ENCODE measurements around the gene KIF3C.
"Not testable (repeated sequence)": the region's sequence is repeated elsewhere in the genome, so short reads cannot be mapped to it uniquely, and the experiment has no call there.

Gene KIF3C

DNA sequence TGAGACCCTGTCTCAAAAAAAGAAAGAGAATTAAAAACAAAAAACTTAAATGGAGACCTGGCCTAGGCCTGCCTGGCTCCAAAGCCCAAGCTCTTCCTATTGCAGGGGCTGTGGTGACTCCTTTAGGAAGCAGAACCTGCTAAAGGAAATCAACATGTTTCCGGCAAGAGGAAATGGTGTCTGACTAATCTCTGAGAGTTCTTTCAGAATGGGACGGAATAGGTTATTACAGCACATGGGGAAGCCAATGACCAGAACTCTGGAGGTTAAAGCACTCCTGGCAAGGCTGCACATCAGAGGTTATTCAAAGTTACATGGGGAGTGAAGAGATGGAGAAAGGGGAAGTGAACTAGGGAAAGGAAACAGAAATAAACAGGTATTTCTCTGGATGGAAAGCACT is 21.4 kb downstream of the KIF3C start:
- no peak for DNase-seq (ENCODE audit: low spot score)

DNA sequence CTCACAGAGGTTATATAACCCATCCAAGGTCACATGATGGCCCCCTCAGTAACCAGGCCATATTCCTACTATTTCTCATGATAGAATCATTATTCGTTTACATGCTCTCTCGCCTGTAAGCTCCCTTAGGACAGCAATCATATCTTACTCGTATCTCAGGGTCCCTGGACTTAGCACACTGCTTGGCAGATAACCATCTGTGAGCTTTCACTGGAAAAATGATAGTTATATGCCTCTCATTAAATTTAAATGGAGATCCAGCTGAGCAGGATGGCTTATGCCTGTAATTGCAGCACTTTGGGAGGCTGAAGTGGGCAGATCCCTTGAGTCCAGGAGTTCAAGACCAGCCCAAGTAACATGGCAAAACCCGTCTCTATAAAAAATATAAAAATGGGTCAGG is 21.9 kb downstream of the KIF3C start:
- no peak for DNase-seq (ENCODE audit: low spot score)

DNA sequence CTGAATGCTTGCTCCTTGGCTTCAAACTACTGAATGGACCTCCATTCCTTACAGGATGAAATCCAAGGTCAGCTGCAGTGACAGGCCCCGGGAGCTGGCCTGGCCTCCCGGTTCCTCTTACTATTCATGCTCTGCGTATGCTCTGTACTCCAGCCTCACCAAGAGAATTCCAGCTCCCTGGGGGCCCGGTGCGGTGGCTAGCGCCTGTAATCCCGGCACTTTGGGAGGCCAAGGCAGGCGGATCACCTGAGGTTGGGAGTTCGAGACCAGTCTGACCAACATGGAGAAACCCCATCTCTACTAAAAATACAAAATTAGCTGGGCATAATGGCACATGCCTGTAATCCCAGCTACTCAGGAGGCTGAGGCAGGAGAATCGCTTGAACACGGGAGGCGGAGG is 23.7 kb downstream of the KIF3C start:
- DNase-seq (ENCODE audit: low spot score), result not testable (repeated sequence)

DNA sequence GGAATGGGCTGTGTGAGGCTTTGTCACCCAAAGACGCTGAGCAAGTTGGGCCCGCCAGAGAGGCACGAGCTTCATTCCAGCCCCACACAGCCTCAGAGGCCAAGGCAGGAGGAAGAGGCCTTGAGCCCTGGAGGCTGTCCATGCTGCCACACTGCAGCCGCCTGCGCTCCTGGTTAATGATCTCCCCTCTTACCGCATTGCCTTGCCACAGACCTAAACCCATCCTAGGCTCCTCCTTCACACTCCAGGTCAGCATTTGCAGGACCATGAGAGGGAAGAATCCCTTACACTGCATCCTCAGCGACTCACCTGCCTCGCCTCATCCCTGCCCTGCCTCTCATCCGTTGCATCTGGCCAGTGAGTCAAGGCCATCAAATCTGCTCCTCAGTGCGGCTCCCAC is 24.6 kb downstream of the KIF3C start:
- no peak for DNase-seq (ENCODE audit: low spot score)

DNA sequence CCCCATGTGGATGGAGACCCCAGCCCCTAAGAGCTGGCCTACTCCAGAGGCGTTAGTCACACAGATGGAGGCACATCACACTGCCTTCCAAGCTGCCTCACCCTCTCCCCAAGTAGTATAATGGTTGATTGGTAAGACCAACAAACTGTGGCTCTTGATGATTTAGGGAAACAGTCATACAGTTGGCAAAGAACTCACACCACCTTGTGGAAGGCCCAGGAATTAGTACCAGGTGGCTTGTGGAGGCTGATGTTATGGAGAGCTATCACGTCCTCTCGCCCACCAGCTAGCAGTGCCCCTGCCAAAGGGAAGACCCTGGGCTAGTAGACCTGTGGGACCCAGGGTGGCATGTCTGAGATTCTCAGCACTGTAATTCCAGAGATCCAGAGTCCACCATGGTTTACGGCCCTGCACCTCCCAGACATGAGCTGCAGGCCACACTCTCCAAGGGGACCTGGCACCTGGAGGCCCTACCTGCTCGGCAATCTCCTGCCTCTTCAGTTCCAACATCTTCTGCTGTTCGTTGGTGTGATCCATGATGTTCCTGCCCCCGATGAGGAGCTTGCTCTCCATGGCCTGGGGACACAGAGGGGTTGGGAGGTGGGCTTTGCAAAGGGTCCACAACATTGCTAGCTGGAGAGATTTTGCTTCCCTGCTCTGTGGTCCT is 26.3 kb downstream of the KIF3C start:
- DNase-seq (ENCODE audit: low spot score), result no peak

DNA sequence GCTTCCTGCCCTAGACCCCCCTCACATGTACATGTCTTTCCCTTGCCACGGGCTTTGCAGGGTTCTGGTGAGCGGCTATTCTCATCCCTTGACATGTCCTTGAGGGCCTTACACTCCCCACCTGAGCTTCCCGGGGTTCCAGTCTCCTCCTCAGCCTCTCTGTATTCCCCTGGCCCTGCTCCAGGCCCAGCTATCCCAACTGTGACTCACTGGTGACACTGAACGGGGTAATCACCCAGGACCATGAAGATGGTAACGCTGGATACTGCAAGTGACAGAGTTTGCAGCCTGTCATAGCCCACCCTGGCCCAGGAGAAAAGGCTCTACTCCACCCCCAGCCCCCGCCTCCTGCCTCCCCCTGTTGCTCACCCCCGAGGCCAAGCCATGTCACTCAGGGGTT is 27.3 kb downstream of the KIF3C start:
- no peak for DNase-seq (ENCODE audit: low spot score)

DNA sequence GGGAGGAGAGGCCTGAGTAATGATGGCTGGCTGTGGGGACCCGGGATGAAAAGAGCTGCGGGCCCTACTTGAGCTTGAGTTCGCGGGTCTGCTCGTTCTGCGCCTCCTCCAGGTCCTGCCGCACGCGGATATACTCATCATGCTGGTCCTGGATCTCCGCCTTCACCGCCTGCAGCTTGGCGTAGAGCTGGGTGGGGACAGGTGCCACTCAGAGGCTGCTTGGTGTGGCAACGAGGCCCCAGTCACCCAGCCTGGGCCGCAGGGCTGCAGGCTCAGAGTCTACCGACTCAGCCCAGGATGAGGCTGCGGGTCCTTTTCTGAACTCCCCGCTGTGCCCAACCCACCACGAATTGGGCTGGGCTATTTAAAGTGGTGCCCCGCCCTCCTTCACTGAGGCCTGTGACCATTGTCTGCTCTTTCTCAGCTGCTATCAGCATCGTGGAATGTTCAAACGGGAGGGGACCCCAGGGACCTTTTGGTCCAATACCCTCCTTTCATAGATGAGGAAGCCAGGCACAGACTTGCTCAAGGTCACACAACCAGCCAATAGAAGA is 28.0 kb downstream of the KIF3C start:
- no peak for DNase-seq (ENCODE audit: low spot score)

DNA sequence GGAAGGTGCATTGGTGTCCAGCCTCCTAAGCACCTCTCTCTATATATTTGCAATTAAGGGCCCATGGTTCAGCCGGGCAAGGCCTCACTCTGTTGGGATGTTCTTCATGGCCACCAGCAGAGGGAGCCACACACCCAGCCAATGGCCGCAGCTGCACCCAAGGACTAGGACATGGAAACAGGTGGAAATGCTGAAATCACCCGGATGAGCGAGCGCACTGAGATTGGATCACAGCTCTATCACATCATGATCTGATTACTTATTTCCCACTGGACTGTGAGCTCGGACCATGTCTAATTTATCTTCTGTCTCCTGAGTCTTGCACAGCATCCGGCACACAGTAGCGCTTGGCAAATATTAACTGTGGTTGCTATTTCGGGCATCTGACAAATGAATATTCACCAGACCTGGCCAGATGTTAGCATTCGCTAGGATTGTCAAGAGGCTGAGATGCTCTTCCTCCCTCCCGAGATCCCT is 31.2 kb downstream of the KIF3C start:
- peak; percentile 81 for DNase-seq (ENCODE audit: low spot score)

DNA sequence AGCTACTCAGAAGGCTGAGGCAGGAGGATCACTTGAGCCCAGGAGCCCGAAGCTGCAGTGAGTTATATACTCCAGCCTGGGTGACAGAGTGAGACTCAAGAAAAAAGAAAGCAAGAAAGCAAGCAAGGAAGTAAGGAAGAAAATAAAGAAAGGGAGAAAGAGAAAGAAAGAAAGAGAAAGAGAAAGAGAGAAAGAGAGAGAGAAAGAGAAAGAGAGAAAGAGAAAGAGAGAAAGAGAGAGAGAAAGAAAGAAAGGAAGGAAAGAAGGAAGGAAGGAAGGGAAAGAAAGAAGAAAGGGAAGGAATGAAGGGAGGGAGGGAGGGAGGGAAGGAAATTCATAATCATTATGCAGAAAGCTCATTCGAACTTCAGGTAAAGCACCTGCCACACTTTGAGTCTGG is 33.9 kb downstream of the KIF3C start:
- no peak for DNase-seq (ENCODE audit: low spot score)

DNA sequence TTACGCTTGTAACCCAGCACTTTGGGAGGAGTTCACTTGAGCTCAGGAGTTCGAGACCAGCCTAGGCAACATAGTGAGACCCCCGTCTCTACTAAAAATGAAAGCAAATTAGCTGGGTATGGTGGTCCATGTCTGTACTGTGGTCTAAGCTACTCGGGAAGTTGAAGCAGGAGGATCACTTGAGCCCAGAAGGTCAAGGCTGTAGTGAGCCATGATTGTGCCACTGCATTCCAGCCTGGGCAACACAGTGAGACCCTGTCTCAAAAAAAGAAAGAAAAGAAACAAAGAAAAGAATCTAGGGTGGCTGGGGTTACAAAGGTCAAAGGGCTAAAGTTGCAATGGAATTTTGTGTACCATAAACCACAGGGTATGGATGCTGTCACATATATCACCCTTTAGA is 41.3 kb downstream of the KIF3C start:
- no peak for DNase-seq (ENCODE audit: low spot score)

DNA sequence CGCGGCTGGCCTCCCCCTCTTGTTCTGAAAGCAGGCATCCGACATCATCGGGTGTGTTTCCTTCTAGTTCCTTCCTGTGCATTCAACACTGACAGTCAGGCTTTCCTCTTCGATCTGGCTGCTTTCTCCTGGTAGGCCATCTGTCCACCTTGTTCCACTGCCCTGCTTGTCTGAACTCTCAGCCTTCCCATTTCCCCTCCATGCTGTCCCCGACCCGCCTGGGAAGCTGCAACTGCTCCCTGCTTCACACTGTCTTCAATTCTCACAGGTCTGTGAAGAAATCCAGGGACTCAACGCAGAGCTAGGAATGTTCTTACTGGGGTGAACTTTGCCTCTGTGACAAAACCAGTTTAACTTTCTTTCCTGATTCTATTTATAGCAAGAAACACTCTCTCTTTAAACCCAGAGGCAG is 43.0 kb downstream of the KIF3C start:
- no peak for DNase-seq (ENCODE audit: low spot score)

DNA sequence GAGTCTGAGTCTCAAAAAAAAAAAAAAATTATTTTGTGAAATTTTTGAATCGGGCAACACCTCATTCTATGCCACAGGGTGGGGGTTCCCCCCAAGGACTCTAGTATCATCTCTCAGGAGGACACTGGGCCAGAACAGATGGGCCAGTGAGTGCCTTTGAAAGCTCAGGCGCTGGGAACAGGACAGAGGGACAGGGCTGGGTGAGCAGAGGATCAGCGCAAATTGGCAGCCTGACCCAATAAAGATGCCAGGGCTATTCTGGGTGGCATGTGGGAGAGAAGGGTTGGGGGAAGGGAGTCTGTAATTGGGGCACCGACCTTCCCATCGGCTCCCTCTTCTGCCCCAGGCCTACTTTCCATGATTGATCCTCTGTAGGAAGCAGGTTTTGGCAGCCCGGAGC is 44.0 kb downstream of the KIF3C start:
- no peak for DNase-seq (ENCODE audit: low spot score)

DNA sequence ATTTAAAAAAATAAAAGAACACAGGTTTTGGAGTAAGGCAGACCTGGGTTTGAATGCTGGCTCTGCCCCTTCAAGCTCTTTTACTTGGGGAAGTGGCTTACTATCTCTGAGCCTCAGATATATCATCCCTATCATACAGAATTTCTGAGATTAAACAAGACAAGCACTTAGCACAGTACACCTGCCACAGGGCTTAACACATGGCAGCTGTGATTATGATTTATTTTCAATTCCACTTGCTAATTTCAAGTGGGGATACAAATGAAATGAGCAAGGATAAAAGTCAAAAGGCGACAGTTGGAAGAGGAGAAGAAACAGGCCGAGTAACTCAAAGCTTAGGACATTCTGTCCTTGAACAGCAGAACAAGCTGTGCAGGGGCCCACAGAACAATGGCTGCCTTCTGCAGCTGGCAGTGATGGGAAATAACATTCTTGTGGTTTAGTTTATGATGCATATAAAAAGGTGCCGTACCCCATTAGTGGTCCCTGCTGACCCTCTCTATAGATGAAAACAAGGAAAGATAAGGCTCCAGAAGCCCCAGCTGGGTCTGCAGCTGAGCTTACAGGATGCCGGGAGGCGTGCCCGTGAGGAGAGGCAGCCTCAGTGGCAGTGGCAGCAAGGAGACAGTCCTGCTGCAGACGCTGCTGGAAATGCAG is 45.3 kb downstream of the KIF3C start:
- no peak for DNase-seq (ENCODE audit: low spot score)

DNA sequence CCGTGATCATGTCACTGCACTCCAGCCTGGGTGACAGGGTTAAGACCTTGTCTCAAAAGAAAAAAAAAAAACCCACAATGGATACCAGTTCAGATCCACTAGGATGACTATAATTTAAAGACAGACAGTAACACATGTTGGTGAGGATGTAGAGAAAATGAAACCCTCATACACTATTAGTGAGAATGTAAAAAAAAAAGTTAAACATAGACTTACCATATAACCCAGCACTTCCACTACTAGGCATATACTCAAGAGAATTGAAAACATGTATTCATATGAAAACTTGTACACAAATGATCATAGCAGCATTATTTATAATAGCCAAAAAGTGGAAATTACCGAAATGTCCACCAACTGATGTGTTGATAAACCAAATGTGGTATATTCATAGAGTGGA is 48.7 kb downstream of the KIF3C start:
- no peak for DNase-seq (ENCODE audit: low spot score)

DNA sequence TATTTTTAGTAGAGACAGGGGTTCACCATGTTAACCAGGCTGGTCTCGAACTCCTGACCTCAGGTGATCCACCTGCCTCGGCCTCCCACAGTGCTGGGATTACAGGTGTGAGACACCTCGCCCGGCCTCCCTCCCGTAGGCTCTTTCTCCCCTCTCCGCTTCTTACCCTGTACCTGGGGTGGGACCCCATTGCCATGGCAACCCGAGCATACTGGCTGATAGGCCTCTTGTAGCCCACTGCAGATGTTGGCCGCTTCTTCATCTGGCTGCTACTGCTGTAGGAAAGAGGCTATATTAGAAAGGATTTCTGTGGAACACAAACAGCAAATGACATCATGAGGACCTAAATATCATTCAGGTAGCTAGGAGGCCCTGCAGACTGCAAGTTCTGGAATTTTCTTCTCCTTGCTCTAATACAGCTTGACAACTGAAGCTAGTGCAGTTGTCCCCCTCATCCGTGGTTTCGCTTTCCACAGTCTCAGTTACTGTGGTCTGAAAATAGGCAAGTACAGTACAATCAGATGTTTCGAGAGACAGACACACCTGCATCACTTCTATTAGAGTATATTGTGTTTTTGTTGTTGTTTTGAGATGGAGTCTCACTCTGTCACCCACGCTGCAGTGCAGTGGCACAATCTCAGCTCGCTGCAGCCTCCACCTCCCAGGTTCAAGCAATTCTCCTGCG is 52.4 kb downstream of the KIF3C start:
- DNase-seq (ENCODE audit: low spot score), result no peak

DNA sequence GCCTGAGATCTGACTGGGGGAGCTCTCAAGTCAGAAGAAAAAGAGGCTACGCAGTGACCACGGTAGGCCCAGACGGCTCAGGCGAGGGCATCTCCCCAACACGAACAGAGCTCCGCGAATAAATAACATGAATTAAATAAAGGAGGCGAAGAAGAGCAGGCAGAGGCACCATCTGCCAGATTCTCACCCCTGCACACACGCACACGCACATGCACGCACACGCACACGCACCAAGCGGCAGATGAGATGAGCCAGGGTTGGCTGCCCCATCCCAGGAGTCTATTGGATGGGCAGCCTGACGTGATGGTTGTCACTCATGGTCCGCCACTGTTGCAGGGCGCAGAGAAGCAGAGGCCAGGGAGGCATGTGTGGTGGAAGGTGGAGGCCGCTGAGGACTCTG is 53.6 kb downstream of the KIF3C start:
- no peak for DNase-seq (ENCODE audit: low spot score)

DNA sequence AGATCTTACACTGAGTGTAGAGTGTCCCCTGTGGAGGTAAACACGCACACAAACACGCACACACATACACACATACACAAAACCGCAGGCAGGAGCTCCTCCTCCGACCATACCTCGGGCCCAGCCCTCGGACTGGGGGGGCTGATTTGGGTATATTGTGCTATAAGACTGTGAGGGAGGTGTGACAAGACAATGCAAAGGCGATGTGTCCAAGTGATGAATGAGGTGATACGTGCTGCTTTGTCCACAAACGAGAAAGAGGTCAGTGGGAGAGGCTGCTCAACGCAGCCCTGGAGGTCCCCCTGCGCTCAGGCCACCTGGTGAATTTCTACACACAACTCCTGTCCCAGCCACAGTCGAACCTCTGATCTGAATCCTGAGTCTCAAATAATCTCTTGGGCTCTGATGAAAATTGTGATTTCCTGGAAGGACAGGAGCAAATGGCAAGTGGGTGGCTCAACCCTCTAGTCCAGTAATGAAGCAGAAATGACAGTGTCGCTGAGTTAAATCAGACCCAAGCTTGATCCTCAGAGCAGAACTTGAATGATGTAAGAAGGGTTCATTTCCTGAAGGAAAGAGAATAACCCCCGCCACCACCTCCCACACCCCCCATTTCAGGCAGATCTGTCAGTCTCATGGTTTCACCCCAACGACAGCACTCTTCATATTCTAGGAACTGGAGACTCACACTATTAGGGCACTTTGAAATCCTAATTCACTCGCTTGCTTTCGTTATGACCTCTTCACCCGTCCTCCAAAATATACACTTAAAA is 55.1 kb downstream of the KIF3C start:
- no peak for DNase-seq (ENCODE audit: low spot score)

DNA sequence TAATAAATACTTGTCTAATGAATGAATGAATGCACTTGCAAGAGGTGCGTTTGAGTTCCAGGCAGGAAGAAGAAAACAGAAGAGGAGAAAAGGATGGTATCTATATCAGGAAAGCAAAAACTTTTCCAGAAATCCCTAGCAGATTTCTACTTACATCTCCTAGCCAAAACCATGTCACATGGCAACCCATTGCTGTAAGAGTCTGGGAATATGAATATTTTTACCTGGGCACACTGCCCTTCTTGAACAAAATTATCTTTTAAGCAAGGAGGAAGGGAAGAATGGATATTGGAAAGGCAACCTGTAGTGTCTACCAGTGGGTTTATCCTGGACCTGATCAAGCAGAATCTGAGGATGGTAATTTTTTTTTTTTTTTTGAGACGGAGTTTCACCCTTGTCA is 59.8 kb downstream of the KIF3C start:
- DNase-seq (ENCODE audit: low spot score), result no peak

DNA sequence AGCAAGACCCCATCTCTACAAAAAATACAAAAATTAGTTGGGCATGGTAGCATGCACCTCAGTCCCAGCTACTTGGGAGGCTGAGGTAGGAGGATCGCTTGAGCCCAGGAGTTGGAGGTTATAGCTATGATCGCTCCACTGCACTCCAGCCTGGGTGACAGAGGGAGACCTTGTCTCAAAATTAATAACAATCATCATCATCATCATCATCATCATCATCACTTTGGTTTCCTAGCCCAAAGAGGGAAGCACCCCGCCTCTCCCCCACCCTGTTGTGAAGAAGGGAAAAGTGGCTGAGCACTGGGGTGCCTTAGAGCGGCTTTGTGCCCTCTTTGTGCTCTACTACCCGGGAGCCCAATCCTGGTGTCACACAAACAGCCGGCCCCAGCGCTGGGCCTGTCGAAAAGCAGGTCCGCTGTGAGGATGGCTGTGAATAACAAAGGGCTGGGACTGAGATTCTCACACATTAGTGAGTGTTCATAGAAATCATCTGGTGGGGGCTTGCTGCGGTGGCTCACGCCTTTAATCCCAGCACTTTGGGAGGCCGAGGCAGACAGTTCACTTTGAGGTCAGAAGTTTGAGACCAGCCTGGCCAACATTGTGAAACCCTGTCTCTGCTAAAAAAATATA is 61.4 kb downstream of the KIF3C start:
- no peak for DNase-seq (ENCODE audit: low spot score)

DNA sequence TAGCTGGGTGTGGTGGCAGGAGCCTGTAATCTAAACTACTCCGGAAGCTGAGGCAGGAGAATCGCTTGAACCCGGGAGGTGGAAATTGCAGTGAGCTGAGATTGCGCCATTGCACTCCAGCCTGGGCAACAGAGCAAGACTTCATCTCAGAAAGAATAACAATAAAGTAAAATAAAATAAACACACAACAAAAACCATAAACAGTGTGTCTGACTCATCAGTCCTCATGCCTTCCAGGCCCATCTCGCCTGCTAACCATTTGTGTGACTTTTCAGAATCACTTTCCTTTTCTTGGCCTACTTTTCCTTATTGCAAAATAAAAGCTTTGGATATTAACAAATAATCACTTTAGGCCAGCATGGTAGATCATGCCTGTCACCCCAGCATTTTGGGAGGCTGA is 62.0 kb downstream of the KIF3C start:
- no peak for DNase-seq (ENCODE audit: low spot score)

DNA sequence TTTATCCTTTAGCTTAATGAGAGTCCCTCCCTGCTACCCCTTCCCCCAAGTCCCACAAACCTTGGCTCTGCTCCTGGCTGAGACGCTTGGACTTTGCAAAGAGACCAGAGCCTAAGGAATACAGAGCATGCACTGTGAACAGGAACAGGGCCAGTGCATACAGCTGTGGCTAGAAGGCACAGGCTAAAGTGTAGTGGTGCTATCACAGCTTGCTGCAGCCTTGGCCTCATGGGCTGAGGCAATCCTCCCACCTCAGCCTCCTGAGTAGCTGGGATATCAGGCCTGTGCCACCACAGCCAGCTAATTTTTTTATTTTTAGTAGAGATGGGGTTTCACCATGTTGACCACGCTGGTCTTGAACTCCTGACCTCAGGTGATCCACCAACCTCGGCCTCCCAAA is 64.5 kb downstream of the KIF3C start:
- DNase-seq (ENCODE audit: low spot score), result no peak

DNA sequence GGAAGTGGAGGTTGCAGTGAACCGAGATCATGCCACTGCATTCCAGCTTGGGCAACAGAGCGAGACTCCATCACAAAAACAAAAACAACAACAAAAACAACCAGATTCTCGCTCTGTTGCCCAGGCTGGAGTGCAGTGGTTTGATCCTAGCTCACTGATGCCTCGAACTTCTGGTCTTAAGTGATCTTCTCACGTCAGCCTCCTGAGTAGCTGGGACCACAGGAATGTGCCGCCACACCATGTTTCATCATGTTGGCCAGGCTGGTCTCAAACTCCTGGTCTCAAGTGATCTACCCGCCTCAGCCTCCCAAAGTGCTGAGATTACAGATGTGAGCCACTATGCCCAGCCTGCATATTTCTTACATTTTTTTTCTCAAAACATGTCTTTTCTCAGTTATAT is 64.9 kb downstream of the KIF3C start:
- DNase-seq (ENCODE audit: low spot score), result not testable (repeated sequence)

Data from COLO829 (cell line).